GM23338 (cell line): ENCODE measurements around the gene C6orf52.

Experiments used
- CTCF ChIP-seq, 2 experiments: fragments of 200-600 bp in 1 of 2; sonication (generic) in 1 of 2; conservative IDR thresholded peaks; 2 replicates each; pipeline versions ENCODE4 v1.5.1 to v1.6.1; 2016 to 2017; ENCODE audit warnings: antibody characterized with exemption in 2 of 2, low read depth in 2 of 2, mild to moderate bottlenecking in 2 of 2, moderate library complexity in 1 of 2
- EZH2 ChIP-seq: fragments of 200-600 bp; sonication (generic); IDR thresholded peaks from one replicate; pipeline ENCODE4 v1.8.0; 2017; ENCODE audit warnings: antibody characterized with exemption, mild to moderate bottlenecking, low read depth; ENCODE audit not compliant: unreplicated experiment
- EZH2phosphoT487 ChIP-seq: fragments of 200-600 bp; sonication (generic); IDR thresholded peaks from one replicate; pipeline ENCODE4 v1.8.1; 2018; ENCODE audit warnings: antibody characterized with exemption; ENCODE audit not compliant: unreplicated experiment
- JUNB ChIP-seq: IDR thresholded peaks from one replicate; pipeline ENCODE4 v1.6.1; 2016; ENCODE audit warnings: antibody characterized with exemption; ENCODE audit not compliant: unreplicated experiment
- POLR2AphosphoS5 ChIP-seq: IDR thresholded peaks from 2 replicates; pipeline ENCODE4 v1.6.1; 2016; ENCODE audit warnings: antibody characterized with exemption, low read depth
- REST ChIP-seq: IDR thresholded peaks from one replicate; pipeline ENCODE4 v1.6.1; 2018; ENCODE audit warnings: antibody characterized with exemption; ENCODE audit not compliant: unreplicated experiment
- STAT1 ChIP-seq: IDR thresholded peaks from one replicate; pipeline ENCODE4 v1.6.1; 2016; ENCODE audit warnings: antibody characterized with exemption; ENCODE audit not compliant: unreplicated experiment

GRCh38 chr6:10733151-10733715 lies 38.8 kb upstream of the C6orf52 start:
- TF ChIP-seq CTCF (conservative IDR thresholded peaks at IDR 0.05; ENCODE audit: low read depth in 2 of 2) (no peak), EZH2 (no peak), POLR2AphosphoS5 (no peak), STAT1 (no peak), REST (no peak), EZH2phosphoT487 (no peak), JUNB (no peak)
